CD1c-positive myeloid dendritic cell (primary cell): Measurements from ENCODE around the gene TGFBI.

Experiments
- DNase-seq: peaks from one replicate; pipeline ENCODE4 v3.0.0-alpha.2; 2016; ENCODE audit errors: extremely low spot score

TGFBI gene

GRCh38 chr5:136089791-136090190, 61.0 kb downstream of the TGFBI start:
- DNase-seq: no peak

- DNase-seq: no peak
These were observed 61.5 kb downstream of the TGFBI start for GRCh38 chr5:136090319-136090718.

GRCh38 chr5:136094189-136094912, 65.6 kb downstream of the TGFBI start:
- DNase-seq: no peak

GRCh38 chr5:136094913-136095641, 66.3 kb downstream of the TGFBI start:
- no peak for DNase-seq

GRCh38 chr5:136098176-136098575, 69.4 kb downstream of the TGFBI start:
- no peak for DNase-seq

DNA sequence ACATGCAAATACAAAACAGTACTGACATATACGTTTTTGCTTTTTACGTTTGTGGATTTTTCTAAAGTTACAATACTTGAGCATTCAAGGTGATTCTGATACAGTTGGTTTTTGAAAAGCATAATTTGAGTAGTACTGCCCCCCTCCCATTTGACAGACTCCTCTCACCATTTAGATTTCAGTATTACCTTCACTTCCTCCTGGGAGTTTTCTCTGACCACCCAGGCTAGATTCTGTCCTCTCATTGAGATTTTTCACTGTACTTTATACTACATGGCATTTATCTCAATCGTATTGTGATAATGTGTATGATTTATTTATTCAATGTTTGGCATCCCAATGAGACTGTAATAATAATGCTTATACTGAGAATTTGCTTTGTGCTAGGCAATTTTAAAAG, 71.1 kb downstream of the TGFBI start:
- DNase-seq: no peak

- no peak for DNase-seq
These were observed 73.1 kb downstream of the TGFBI start for GRCh38 chr5:136101884-136102283.

DNA sequence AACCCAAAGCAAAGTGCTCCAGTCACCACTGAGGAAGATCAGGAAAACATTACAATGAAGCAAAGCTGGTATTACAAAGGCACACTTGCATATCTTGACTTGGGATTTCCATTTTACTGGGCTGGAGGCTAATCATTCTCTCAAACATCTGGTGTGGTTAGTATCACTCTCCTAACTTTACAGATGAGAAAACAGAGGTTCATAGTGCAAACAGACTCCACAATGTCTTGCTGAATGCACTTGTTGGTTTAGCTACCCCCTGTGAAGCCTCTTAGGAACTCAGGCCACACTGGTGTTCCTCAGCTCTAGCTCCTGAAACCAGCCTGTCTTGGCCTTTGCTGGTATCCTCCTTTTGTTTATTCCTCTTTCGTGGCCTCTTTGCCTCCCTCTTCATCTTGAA, 74.3 kb downstream of the TGFBI start:
- no peak for DNase-seq

DNA sequence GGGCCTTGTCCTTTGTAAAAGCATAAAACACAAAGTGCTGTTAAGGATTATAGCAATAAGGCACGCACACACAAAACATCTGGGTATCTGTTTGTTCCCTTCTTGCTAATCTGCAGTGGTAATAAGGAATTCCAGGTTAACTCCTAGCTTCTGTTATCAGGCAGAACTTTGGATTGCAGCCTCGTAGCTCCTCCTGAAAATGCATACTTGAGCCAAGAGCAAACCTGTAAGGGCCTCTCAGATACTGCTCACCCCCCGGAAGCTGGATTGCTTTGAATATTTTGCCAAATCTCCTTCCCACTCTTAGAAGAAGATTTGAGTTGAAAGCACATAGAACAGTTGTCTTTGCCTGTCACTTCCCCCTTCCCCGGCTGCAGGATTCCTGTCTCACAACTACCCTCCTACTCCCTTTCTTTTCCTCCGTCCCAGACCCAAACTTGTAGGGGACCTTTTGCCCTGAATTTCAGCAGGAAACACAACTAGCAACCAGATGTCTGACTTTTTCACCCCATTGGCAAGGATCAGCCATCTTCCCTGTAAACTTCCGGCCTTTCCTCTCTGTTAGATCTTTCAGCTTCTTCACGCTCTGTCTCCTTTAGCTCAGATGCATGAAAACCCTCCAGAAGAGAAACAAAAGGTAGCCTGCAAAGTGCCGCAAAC, 75.6 kb downstream of the TGFBI start:
- no peak for DNase-seq

DNA sequence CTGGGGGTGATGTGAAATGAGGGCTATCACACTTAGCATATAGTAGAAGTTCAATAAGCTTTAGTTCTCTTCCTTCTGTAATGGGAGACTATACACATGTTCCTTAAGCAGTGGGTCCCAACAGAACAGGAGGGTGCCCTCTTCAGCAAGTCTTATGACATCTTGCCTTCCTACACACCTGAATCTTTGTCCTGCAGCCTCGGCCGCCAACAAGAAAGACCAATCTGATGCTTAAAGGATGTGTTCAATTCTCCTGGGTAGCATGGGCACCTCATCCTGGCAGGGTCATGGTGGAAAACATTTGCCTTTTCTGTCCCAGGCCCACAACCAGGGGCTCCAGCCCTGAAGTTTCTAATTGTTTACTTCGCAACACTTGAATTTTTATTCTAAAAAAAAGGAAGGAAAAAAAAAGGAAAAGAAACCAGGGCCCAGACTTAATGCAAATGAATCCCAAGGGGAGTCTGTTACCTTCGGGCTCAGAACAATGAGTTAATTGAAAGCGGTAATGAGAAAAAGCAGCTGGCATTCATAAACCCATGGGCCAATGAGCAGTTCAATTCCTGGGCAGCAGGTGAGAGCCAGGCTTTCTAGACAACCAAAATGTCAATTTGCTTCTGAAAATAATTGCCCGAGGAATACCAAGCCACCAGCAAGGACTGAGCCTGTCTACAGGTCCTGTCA, 77.7 kb downstream of the TGFBI start:
- DNase-seq: no peak

DNA sequence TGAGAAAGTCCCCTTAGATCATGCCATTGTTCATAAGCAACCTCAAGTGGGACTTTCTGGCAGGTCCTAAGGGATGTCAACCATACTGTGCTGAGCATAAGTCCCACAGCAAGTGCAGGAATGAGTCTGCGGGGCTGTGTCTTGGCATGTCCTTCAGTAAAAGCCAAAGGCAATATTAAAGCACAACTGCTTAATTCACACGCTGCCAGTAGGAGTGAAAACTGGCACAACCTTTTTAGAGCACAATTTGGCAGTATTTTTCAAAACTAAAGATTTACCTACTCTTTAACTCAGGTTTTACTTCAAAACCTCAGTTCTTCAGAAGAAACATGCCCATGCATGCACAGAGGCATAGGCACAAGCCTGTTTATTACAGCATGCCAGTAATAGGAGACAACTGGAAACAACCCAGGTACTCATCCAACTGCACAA, 79.4 kb downstream of the TGFBI start:
- no peak for DNase-seq

DNA sequence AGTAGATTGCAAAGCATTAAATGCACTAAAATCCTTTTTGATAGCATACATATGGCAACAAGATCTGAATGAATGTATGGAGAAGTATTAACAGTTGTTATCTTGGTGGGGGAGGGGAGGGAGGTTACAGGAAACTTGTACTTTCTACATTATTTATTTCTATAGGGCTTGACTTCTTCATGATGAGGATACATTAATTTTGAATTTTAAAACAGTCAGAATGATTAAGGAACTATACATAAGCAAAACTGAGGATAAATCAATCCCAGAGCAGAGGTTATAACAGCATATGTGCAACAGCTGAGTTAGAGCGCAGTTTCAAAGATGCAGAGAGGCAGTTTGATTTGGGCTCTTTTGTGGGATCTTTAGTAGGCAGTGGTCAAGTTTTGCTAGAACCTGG, 80.0 kb downstream of the TGFBI start:
- no peak for DNase-seq

DNA sequence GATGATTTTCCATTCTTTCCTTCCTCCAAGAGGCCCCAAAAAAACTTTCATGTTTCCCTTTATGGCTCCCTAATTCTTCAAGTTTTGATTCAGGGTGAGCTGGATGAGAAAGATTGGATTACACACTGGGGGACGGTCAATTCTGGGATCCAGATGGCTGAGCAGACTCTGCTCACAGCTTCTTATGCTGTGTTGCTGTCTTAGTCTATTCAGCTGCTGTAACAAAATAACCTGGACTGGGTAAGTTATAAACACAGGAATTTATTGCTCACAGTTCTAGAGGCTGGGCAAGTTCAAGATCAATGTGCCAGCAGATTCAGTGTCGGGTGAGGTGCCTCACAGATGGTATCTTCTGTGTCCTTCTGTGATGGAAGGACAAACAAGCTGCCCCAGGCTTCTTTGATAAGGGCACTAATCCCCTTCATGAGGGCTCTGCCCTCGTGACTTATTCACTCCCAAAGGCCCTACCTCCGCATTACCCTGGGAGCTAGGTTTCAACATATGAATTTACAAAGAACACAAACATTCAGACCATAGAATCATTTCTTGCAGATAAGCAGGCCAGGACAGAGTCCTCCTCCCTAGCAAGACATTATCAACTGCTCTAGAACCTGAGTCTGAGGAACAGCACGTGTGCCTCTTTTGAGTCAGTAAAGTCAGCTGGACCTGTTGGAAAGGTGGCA, 80.8 kb downstream of the TGFBI start:
- DNase-seq: no peak
